Mammary epithelial cell (primary cell): Measurements from ENCODE around the gene NUP133.

Experiments
- EZH2 ChIP-seq: IDR thresholded peaks from 2 replicates; pipeline ENCODE4 v1.6.1; 2012; ENCODE audit warnings: low read length, inconsistent platforms, borderline replicate concordance
- TF ChIP-seq, protein P1 (sequence below), 2 donors: IDR thresholded peaks in 1 of 2; conservative IDR thresholded peaks in 1 of 2; 2 replicates each; pipeline ENCODE4 v1.5.1; 2011 to 2012; ENCODE audit warnings: inconsistent platforms in 2 of 2, low read length in 2 of 2, mild to moderate bottlenecking in 2 of 2, control low read depth in 1 of 2, low read depth in 1 of 2; ENCODE audit not compliant: insufficient read depth in 1 of 2; ENCODE audit errors: extremely low read depth in 1 of 2

DNA sequence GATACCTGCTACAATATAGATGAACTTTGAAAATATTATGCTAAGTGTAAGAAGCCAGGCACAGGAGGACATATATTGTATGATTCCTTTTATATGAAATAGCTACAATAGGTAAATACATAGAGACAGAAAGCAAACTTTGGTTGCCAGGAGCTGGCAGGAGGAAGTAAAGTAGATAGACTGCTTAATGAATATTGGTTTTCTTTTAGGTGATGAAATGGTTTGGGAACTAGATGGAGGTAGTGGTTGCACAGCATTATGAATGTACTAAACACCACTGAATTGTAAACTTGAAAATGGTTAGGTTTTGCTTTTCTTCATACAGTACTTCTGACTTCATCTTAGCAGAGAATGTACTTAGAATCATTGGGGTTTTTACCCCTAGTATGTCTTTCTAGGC, 28.8 kb upstream of the NUP133 start:
- TF ChIP-seq, protein P1, sequence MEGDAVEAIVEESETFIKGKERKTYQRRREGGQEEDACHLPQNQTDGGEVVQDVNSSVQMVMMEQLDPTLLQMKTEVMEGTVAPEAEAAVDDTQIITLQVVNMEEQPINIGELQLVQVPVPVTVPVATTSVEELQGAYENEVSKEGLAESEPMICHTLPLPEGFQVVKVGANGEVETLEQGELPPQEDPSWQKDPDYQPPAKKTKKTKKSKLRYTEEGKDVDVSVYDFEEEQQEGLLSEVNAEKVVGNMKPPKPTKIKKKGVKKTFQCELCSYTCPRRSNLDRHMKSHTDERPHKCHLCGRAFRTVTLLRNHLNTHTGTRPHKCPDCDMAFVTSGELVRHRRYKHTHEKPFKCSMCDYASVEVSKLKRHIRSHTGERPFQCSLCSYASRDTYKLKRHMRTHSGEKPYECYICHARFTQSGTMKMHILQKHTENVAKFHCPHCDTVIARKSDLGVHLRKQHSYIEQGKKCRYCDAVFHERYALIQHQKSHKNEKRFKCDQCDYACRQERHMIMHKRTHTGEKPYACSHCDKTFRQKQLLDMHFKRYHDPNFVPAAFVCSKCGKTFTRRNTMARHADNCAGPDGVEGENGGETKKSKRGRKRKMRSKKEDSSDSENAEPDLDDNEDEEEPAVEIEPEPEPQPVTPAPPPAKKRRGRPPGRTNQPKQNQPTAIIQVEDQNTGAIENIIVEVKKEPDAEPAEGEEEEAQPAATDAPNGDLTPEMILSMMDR (conservative IDR thresholded peaks at IDR 0.05 in 1 of 2, IDR thresholded peaks at IDR 0.05 in 1 of 2; ENCODE audit: extremely low read depth in 1 of 2, insufficient read depth in 1 of 2, low read depth in 1 of 2, low read length in 2 of 2), result no peak
- no peak for TF ChIP-seq EZH2
